Activated T-cell treated with anti-CD3 and anti-CD28 coated beads for 4 hours (primary cell): Measurements from ENCODE around the gene SEMA5B.
A peak's percentile ranks its signal among the peaks of the same experiment; 100 is the strongest.

Experiments
- DNase-seq: peaks from one replicate; pipeline ENCODE4 v3.0.0-alpha.2; 2020

Gene SEMA5B

GRCh38 chr3:123027292-123028232, at the start of gene SEMA5B:
Gene SEMA5B (minus strand): TSS chr3:123027763. CDS start chr3:122961263, 66,500 bp downstream.
- DNase-seq: no peak

DNA sequence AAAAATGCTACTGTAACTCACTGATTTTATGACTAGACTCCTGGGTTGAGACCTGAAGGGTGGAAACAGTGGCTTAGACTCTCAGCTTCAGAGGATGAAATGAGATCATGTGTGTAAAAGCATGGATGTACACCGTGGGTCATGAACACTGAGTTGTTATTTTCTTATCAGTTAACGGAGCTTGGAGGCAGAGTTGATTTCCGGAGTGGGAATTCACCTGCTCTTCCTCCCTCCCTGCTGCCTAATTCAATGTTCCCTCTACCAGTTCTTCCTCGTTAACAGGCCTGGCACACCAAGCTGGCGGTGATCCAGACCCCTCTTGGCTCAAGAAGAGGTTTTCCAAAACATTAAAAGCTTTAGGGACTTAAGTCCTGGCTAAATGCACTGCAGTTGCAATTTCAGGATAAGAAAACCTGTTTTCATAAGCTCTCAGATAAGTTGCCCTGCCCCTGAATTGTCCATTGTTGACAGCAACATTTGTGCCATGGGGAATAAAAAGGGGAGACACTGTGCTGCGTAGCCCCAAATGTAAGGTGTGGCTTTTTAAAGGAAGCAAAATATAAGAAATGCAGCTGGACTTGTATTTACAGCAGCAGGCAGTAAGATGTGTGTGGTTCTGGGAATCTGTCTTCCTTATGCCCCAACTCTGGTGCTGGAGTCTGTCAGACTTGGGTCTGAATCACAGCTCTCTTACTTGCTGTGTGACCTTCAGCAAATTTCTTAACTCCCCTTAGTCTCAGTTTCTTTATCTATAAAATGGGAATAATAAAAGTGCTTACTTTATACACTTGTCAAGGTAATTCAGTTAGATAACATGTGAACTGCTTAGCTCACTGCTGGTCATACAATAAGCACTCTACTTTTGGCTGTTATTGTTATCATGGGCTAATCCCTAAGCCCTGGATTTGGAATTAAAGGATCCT, 49.2 kb upstream of the SEMA5B start:
- DNase-seq: no peak

DNA sequence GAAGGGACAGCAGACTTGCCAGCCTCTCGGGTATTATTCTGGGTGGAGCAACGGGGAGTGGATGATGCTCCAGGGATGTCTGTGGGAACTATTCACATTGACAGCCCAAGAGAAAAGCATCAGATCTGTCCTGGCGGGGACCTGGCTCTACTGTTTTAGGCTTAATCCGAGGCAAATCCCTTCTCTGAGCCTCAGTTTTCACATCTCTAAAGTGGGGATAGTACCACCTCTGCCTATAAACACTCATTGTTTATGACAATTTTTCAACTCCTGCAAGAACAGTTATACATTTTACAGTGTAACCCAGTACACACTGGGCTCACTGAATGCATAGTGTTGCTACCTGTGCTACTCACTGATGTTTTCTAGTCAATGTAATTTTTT, 48.5 kb upstream of the SEMA5B start:
- DNase-seq: no peak

DNA sequence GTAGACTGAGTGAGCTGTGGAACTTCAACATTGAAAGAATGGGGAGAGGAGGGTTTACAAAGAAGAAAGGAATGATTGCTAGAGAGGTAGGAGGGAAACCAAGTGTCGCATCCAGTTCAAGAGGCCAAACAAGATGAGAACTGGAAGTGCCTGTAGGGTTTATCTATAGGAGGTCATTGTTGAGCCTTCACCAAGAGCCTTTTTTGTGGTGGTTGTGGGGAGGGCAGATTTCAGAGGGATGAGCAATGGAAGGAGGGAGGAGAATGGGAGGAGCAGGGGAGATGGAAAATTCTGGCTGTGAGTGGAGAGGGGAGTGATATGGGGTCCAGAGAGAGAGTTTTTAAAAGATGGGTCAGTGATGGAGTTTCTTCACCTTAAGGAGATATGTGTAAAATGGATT, 47.8 kb upstream of the SEMA5B start:
- DNase-seq: no peak

DNA sequence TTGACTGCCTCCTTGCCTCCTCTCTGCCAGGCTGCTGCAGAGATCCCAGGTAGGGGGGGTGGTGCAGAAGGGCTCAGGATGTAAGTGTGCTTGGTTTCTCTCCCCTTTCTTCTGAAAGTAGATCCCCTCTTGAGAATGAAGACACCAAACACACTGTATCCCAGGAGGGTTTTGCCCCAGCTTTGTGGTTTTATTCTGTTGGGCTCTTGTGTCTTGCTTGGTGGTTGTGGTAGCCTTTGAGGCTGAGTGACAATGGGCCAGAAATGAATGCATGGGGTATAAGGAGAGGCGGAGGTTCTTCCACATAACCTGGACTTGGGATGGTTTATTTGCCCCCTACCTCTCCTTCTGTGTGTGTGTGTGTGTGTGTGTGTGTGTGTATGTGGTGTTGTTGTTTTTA, 45.0 kb upstream of the SEMA5B start:
- no peak for DNase-seq

- DNase-seq: no peak
Observed at GRCh38 chr3:123072152-123072551, 44.6 kb upstream of the SEMA5B start.

DNA sequence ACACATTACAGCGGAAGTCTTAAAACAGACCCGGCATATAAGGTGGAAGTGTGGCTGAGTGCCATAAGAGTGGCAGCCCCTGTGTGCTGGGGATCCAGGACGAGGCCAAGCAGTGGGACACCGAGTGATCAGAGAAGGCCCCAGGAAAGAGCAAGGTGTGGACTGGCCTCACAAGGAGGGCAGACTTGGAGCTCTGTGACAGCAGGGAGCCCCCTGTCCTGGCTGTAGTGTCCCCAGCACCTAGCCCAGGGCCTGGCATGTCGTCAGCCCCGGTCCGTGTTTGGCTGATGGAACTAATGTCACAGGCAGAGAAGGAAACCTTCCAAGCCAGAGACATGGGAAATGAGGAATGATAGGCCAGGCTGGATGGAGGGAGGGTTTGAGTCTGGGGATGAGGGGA, 44.0 kb upstream of the SEMA5B start:
- DNase-seq: no peak

DNA sequence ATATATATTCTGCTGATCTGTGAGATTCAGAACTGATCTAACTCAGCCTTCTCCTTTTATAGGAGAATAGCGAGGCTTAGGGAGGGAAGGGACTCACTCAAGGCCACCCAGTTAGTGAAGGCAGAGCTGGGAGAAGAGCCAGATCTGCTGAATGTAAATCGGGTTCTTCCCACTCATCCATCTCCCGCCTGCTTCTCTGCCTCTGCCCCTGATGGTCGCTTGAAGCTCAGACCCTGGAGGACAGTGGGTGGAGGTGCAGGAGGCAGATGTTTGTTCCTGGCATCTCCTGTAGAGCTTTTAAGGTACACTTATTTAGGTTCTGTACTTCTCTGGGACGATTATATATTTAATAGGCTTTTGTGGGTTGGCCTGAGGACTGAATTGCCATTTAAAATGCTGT, 43.6 kb upstream of the SEMA5B start:
- DNase-seq: no peak

DNA sequence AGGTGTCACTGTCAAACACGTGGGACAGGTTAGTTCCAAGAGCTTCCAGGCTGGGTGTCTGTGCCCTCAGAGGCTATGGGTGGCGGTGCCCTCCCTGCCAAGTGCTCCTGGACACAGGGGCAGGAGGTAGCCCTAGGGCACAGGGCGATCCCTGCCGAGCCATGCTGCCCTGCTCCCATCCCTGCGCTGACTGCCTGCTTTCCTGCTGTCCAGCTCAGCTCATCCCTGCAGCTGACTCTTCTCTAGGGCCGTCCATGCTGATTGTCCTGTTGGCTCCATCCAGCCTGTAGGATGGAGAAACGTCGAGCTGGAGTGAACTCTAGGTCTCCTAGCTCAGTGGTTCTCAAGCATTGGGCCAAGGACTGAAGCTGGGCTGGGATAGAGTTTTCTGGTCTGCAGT, 42.9 kb upstream of the SEMA5B start:
- DNase-seq: no peak

- DNase-seq: no peak
Observed at GRCh38 chr3:123068601-123069381, 41.2 kb upstream of the SEMA5B start.

- DNase-seq: no peak
Observed at GRCh38 chr3:123067689-123068600, 40.4 kb upstream of the SEMA5B start.

- DNase-seq: peak; percentile 56
Observed at GRCh38 chr3:123066896-123067688, 39.5 kb upstream of the SEMA5B start, which contains the start of gene PDIA5. Gene PDIA5 (plus strand): TSS chr3:123067025. CDS start chr3:123067165, 140 bp downstream.

- DNase-seq: no peak
Observed at GRCh38 chr3:123066599-123066895, 39.0 kb upstream of the SEMA5B start.

DNA sequence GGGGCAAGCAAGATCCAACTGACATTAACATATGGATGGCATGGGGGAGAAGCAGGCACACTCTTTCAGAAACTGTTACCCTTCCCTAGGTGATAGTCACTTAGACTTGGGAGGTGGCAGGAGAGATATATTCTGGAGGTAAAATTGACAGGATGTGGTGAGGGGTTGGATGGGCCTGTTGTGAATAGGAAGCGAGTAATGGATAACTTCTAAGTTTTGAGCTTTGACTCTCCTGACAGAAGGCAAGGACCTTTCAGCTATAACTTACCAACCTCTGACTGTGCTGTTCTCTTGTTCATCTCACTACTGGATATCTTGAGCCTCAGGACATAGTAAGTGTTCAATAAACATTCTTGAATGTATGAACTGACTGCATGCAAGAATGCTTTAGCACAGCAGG, 37.4 kb upstream of the SEMA5B start:
- no peak for DNase-seq

- DNase-seq: no peak
Observed at GRCh38 chr3:123064506-123064905, 36.9 kb upstream of the SEMA5B start.

GRCh38 chr3:123063034-123063433, 35.5 kb upstream of the SEMA5B start:
- DNase-seq: no peak

DNA sequence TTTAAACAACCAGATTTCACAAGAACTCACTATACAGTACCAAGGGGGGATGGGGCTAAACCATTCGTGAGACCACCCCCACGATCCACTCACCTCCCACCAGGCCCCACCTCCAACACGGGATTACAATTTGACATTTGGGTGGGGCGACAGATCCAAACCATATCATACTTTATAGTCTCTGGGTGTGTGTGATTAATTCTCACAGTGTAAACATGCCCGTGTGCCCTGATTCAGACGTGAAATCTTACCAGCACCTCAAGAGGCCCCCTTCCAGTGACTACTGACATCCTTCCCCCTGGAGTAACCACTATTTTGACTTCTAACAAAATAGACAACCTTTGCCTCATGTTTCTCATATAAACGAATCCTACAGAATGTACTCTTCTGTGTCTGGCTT, 34.3 kb upstream of the SEMA5B start:
- DNase-seq: no peak

DNA sequence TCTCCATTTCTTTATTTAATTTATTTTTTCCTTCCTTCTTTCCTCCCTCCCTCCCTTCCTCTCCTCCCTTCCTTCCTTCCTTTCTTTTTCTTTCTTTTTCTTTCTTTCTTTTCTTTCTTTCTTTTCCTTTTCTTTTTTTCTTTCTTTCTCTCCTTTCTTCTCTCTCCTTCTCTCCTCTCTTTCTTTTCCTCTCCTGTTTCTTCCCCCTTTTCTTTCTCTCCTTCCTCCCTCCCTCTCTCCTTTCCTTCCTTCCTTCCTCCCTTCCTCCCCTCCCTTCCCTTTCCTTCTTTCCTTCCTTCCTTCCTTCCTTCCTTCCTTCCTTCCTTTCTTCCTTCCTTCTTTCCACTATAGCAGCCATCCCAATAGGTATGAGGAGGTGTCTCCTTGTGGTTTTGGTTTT, 32.5 kb upstream of the SEMA5B start:
- no peak for DNase-seq

DNA sequence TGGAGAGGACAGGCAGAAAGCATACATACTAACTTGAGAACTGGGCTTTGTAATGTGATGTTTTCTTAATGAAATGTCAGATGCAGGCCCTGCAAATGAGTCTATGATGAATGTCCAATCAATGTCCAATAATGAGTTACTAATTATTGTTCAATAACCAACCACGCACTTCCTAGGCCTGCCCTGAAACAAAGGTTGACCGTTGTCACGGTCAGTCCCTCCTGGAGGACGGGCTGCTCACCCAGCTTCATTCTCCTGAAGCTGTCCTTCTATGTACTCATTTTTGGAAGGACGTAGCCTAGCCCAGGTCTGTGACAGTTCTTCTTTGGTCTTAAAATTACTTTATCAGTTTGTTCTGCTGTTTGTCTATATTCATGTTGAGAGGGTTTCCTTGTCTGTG, 30.9 kb upstream of the SEMA5B start:
- no peak for DNase-seq

- no peak for DNase-seq
Observed at GRCh38 chr3:123055352-123055751, 27.8 kb upstream of the SEMA5B start.

DNA sequence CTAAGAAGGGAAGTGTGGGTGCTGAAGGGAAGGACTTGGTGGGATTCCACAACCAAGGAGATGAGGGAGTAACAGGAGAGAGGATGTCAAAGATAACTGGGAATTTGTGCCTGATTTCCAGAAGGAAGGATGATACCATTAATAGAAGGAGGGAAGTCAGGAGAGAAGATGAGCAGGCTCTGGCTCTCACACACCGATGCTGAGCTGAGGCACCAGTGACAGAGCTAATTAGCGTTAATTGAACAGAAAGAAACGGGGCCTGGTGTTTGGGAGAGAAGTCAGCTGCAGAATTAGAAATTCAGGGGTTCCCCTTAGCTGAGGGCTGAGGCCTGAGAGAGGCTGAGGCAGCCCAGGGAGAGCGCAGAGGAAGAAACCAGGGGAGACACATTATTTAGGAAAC, 27.4 kb upstream of the SEMA5B start:
- no peak for DNase-seq
